Retina (tissue), 1 donor: ENCODE data around the gene ABHD8.

Experiments used
- DNase-seq: peaks from one replicate; pipeline ENCODE4 v3.0.0-alpha.2; 2016

ABHD8 gene

GRCh38 chr19:17263712-17264640 is 39.2 kb downstream of the ABHD8 start:
- no peak for DNase-seq

GRCh38 chr19:17262557-17262956 is 40.7 kb downstream of the ABHD8 start:
- DNase-seq = no peak

GRCh38 chr19:17260842-17261325 is 42.3 kb downstream of the ABHD8 start:
- DNase-seq = peak; percentile 70

GRCh38 chr19:17259934-17260333 is 43.3 kb downstream of the ABHD8 start:
- no peak for DNase-seq

- DNase-seq = no peak
Measured at GRCh38 chr19:17259118-17259780, 44.0 kb downstream of the ABHD8 start.

GRCh38 chr19:17256130-17256529 is 47.1 kb downstream of the ABHD8 start:
- no peak for DNase-seq

GRCh38 chr19:17255150-17255621 is 48.0 kb downstream of the ABHD8 start:
- peak; percentile 45 for DNase-seq

GRCh38 chr19:17254636-17255035 is 48.6 kb downstream of the ABHD8 start:
- no peak for DNase-seq

- DNase-seq = no peak
Measured at GRCh38 chr19:17249887-17250548, 53.2 kb downstream of the ABHD8 start.

- DNase-seq = no peak
Measured at GRCh38 chr19:17248011-17248776, 55.0 kb downstream of the ABHD8 start.

- no peak for DNase-seq
Measured at GRCh38 chr19:17246681-17247425, 56.4 kb downstream of the ABHD8 start.

- no peak for DNase-seq
Measured at GRCh38 chr19:17245535-17245984, 57.7 kb downstream of the ABHD8 start, which contains the start of gene NR2F6. Gene NR2F6, minus strand, starts transcription at chr19:17245919. Its CDS starts 699 bp downstream, at chr19:17245220.

- peak; percentile 42 for DNase-seq
Measured at GRCh38 chr19:17244618-17245534, 58.3 kb downstream of the ABHD8 start.

- peak; percentile 76 for DNase-seq
Measured at GRCh38 chr19:17243830-17244617, 59.2 kb downstream of the ABHD8 start.

GRCh38 chr19:17243211-17243829 is 59.9 kb downstream of the ABHD8 start:
- DNase-seq = peak; percentile 28

- DNase-seq = peak; percentile 38
Measured at GRCh38 chr19:17242431-17243208, 60.6 kb downstream of the ABHD8 start.
